ENCODE data around the gene PHF12.

PHF12 gene

DNA sequence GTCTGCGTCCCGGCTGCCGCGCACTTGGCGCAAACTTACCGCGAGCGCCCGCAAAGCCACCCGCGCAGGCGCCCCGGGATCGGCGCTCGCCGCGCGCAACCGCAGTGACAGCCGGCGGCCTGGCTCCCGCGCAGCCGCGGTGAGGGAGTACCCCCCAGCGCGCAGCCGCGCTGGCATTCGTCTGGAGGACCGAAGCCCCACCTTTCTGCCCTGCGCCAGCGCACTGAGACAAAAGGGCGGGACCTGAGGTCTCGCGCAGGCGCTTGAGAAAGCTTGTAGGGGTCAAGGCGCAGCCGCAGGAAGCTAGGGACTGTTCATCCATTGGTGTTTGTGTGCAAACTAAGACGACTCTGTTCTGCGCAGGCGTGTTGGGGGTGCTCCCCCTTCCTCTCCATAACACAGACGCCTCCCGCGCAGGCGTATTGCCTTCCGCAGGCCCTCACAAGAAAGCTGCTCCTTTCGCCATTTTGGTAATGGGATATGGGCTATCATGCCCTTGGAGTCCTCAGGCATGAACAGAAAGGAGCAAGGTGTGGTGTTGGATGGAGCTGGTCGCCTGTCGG lies at the start of gene PHF12:
Gene PHF12 (minus strand): TSS at position 91 of the 563 bp plus-strand sequence. CDS start 558 bp downstream, outside the sequence.
- Histone ChIP-seq H3K4me1 (ENCODE audit: control insufficient read depth in 1 of 2, insufficient read depth in 2 of 2, low read length in 2 of 2) (peaks cover 23 to 31% of the 10 kb centered on the region in 2 donors), H3K27ac (ENCODE audit: low read depth, low read length) (peak within 1 kb of the TSS; percentile 98), H3K9ac (ENCODE audit: low read depth in 1 of 2, low read length in 2 of 2) (peak within 1 kb of the TSS; percentile 83 to 87), H3K36me3 (ENCODE audit: control insufficient read depth in 1 of 2, insufficient read depth in 2 of 2, low read length in 2 of 2) (no peaks in the 10 kb centered on the region), H3K4me3 (ENCODE audit: low read depth in 1 of 2, low read length in 2 of 2) (peak within 1 kb of the TSS; percentile 90 to 96), H3K9me3 (ENCODE audit: control insufficient read depth in 1 of 2, low read length in 2 of 2) (no peaks in the 10 kb centered on the region), H3K27me3 (ENCODE audit: control insufficient read depth in 1 of 2, insufficient read depth in 2 of 2, low read length in 2 of 2) (no peaks in the 10 kb centered on the region)

GRCh38 chr17:29000973-29001372 lies 49.7 kb upstream of the PHF12 start:
- no peaks in the 10 kb centered on the region for H3K4me1 ChIP-seq (ENCODE audit: control insufficient read depth in 1 of 2, insufficient read depth in 2 of 2, low read length in 2 of 2)
- no peak overlapping the region for H3K9ac ChIP-seq (ENCODE audit: low read depth in 1 of 2, low read length in 2 of 2)
- no peaks in the 10 kb centered on the region for H3K36me3 ChIP-seq (ENCODE audit: control insufficient read depth in 1 of 2, insufficient read depth in 2 of 2, low read length in 2 of 2)
- H3K27ac ChIP-seq (ENCODE audit: low read depth, low read length): no peak overlapping the region
- peaks cover 19 to 24% of the 10 kb centered on the region in 2 donors for H3K27me3 ChIP-seq (ENCODE audit: control insufficient read depth in 1 of 2, insufficient read depth in 2 of 2, low read length in 2 of 2)
- no peak overlapping the region for H3K4me3 ChIP-seq (ENCODE audit: low read depth in 1 of 2, low read length in 2 of 2)
- no peaks in the 10 kb centered on the region for H3K9me3 ChIP-seq (ENCODE audit: control insufficient read depth in 1 of 2, low read length in 2 of 2)

GRCh38 chr17:28999206-28999605 lies 47.9 kb upstream of the PHF12 start:
- Histone ChIP-seq H3K9ac (ENCODE audit: low read depth in 1 of 2, low read length in 2 of 2) (no peak overlapping the region), H3K27ac (ENCODE audit: low read depth, low read length) (no peak overlapping the region), H3K27me3 (ENCODE audit: control insufficient read depth in 1 of 2, insufficient read depth in 2 of 2, low read length in 2 of 2) (peaks cover 7 to 11% of the 10 kb centered on the region in 2 donors), H3K36me3 (ENCODE audit: control insufficient read depth in 1 of 2, insufficient read depth in 2 of 2, low read length in 2 of 2) (no peaks in the 10 kb centered on the region), H3K4me1 (ENCODE audit: control insufficient read depth in 1 of 2, insufficient read depth in 2 of 2, low read length in 2 of 2) (no peaks in the 10 kb centered on the region), H3K9me3 (ENCODE audit: control insufficient read depth in 1 of 2, low read length in 2 of 2) (no peaks in the 10 kb centered on the region), H3K4me3 (ENCODE audit: low read depth in 1 of 2, low read length in 2 of 2) (no peak overlapping the region)

GRCh38 chr17:28997806-28998205 lies 46.5 kb upstream of the PHF12 start:
- no peak overlapping the region for H3K27ac ChIP-seq (ENCODE audit: low read depth, low read length)
- no peaks in the 10 kb centered on the region for H3K4me1 ChIP-seq (ENCODE audit: control insufficient read depth in 1 of 2, insufficient read depth in 2 of 2, low read length in 2 of 2)
- no peaks in the 10 kb centered on the region for H3K27me3 ChIP-seq (ENCODE audit: control insufficient read depth in 1 of 2, insufficient read depth in 2 of 2, low read length in 2 of 2)
- no peaks in the 10 kb centered on the region for H3K36me3 ChIP-seq (ENCODE audit: control insufficient read depth in 1 of 2, insufficient read depth in 2 of 2, low read length in 2 of 2)
- H3K4me3 ChIP-seq (ENCODE audit: low read depth in 1 of 2, low read length in 2 of 2): no peak overlapping the region
- no peak overlapping the region for H3K9ac ChIP-seq (ENCODE audit: low read depth in 1 of 2, low read length in 2 of 2)
- no peaks in the 10 kb centered on the region for H3K9me3 ChIP-seq (ENCODE audit: control insufficient read depth in 1 of 2, low read length in 2 of 2)

GRCh38 chr17:28996554-28997096 lies 45.3 kb upstream of the PHF12 start:
- no peaks in the 10 kb centered on the region for H3K36me3 ChIP-seq (ENCODE audit: control insufficient read depth in 1 of 2, insufficient read depth in 2 of 2, low read length in 2 of 2)
- H3K27ac ChIP-seq (ENCODE audit: low read depth, low read length): no peak overlapping the region
- no peak overlapping the region for H3K4me3 ChIP-seq (ENCODE audit: low read depth in 1 of 2, low read length in 2 of 2)
- H3K9me3 ChIP-seq (ENCODE audit: control insufficient read depth in 1 of 2, low read length in 2 of 2): no peaks in the 10 kb centered on the region
- H3K4me1 ChIP-seq (ENCODE audit: control insufficient read depth in 1 of 2, insufficient read depth in 2 of 2, low read length in 2 of 2): peaks cover 0 to 4% of the 10 kb centered on the region in 2 donors
- no peaks in the 10 kb centered on the region for H3K27me3 ChIP-seq (ENCODE audit: control insufficient read depth in 1 of 2, insufficient read depth in 2 of 2, low read length in 2 of 2)
- H3K9ac ChIP-seq (ENCODE audit: low read depth in 1 of 2, low read length in 2 of 2): no peak overlapping the region

GRCh38 chr17:28993645-28994426 lies 42.5 kb upstream of the PHF12 start:
- Histone ChIP-seq H3K36me3 (ENCODE audit: control insufficient read depth in 1 of 2, insufficient read depth in 2 of 2, low read length in 2 of 2) (no peaks in the 10 kb centered on the region), H3K9ac (ENCODE audit: low read depth in 1 of 2, low read length in 2 of 2) (no peak overlapping the region)

DNA sequence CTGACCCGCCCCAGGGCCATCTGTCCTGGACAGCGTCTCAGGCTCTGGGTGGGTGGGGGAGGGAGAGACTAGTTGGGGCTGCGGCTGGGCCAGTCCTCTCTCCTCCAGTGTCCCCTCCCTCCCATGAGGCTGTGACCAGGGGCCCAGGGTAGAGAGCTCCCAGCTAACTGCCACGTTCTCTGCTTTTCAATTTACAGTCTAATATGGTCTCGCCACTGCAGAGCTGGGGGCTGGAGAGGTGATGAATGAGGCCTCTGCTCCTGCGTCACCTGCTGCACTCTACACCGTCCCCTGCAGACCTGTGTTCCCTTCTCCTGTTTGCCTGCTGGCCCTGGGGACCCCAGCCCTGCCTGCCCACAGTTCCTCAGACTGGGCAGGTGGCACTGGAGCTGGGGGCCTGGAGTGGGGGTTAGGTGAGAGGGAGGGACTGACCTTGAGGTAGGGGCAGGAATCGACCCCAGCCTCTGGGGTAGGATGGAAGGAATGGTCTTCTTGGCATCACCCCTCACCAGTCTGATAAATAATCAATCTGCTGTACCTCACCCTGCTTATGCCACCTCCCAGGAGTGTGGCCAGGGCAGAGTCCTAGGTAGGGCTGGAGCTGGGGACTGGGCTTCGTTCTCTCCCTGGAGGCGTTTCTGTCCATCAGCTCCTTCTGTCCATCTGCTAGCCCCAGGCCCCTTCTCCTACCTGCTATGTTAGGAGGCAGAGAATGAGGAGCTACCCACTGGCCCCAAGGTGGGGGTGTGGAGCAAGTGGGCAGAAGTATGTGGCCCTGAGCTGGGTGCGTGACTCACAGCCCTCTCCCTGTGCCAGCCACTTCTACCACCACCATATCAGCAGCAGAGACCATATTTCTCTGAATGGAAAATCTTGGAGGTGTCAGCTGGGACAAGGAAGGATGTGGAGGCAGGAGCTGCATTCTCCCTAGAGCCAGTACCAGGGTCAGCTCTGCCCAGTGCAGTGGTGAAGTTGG lies 41.6 kb upstream of the PHF12 start:
- no peaks in the 10 kb centered on the region for H3K9me3 ChIP-seq (ENCODE audit: control insufficient read depth in 1 of 2, low read length in 2 of 2)
- H3K4me1 ChIP-seq (ENCODE audit: control insufficient read depth in 1 of 2, insufficient read depth in 2 of 2, low read length in 2 of 2): peaks cover 0 to 5% of the 10 kb centered on the region in 2 donors
- H3K9ac ChIP-seq (ENCODE audit: low read depth in 1 of 2, low read length in 2 of 2): no peak overlapping the region
- no peaks in the 10 kb centered on the region for H3K36me3 ChIP-seq (ENCODE audit: control insufficient read depth in 1 of 2, insufficient read depth in 2 of 2, low read length in 2 of 2)
- H3K27ac ChIP-seq (ENCODE audit: low read depth, low read length): no peak overlapping the region
- no peaks in the 10 kb centered on the region for H3K27me3 ChIP-seq (ENCODE audit: control insufficient read depth in 1 of 2, insufficient read depth in 2 of 2, low read length in 2 of 2)
- H3K4me3 ChIP-seq (ENCODE audit: low read depth in 1 of 2, low read length in 2 of 2): no peak overlapping the region

More at GRCh38 chr17:28993645-28994426, 42.5 kb upstream of the PHF12 start:
- no peaks in the 10 kb centered on the region for H3K27me3 ChIP-seq (ENCODE audit: control insufficient read depth in 1 of 2, insufficient read depth in 2 of 2, low read length in 2 of 2)
- H3K4me1 ChIP-seq (ENCODE audit: control insufficient read depth in 1 of 2, insufficient read depth in 2 of 2, low read length in 2 of 2): peaks cover 0 to 5% of the 10 kb centered on the region in 2 donors
- no peak overlapping the region for H3K27ac ChIP-seq (ENCODE audit: low read depth, low read length)
- no peak overlapping the region for H3K4me3 ChIP-seq (ENCODE audit: low read depth in 1 of 2, low read length in 2 of 2)
- no peaks in the 10 kb centered on the region for H3K9me3 ChIP-seq (ENCODE audit: control insufficient read depth in 1 of 2, low read length in 2 of 2)

GRCh38 chr17:28992185-28992584 lies 40.9 kb upstream of the PHF12 start:
- no peak overlapping the region for H3K4me3 ChIP-seq (ENCODE audit: low read depth in 1 of 2, low read length in 2 of 2)
- H3K27me3 ChIP-seq (ENCODE audit: control insufficient read depth in 1 of 2, insufficient read depth in 2 of 2, low read length in 2 of 2): no peaks in the 10 kb centered on the region
- H3K36me3 ChIP-seq (ENCODE audit: control insufficient read depth in 1 of 2, insufficient read depth in 2 of 2, low read length in 2 of 2): no peaks in the 10 kb centered on the region
- H3K9ac ChIP-seq (ENCODE audit: low read depth in 1 of 2, low read length in 2 of 2): no peak overlapping the region
- no peak overlapping the region for H3K27ac ChIP-seq (ENCODE audit: low read depth, low read length)
- peaks cover 0 to 5% of the 10 kb centered on the region in 2 donors for H3K4me1 ChIP-seq (ENCODE audit: control insufficient read depth in 1 of 2, insufficient read depth in 2 of 2, low read length in 2 of 2)
- H3K9me3 ChIP-seq (ENCODE audit: control insufficient read depth in 1 of 2, low read length in 2 of 2): no peaks in the 10 kb centered on the region

- no peak overlapping the region for H3K9ac ChIP-seq (ENCODE audit: low read depth in 1 of 2, low read length in 2 of 2)
- H3K27ac ChIP-seq (ENCODE audit: low read depth, low read length): no peak overlapping the region
- H3K9me3 ChIP-seq (ENCODE audit: control insufficient read depth in 1 of 2, low read length in 2 of 2): no peaks in the 10 kb centered on the region
- no peaks in the 10 kb centered on the region for H3K27me3 ChIP-seq (ENCODE audit: control insufficient read depth in 1 of 2, insufficient read depth in 2 of 2, low read length in 2 of 2)
- no peaks in the 10 kb centered on the region for H3K36me3 ChIP-seq (ENCODE audit: control insufficient read depth in 1 of 2, insufficient read depth in 2 of 2, low read length in 2 of 2)
- H3K4me1 ChIP-seq (ENCODE audit: control insufficient read depth in 1 of 2, insufficient read depth in 2 of 2, low read length in 2 of 2): peaks cover 0 to 5% of the 10 kb centered on the region in 2 donors
- H3K4me3 ChIP-seq (ENCODE audit: low read depth in 1 of 2, low read length in 2 of 2): no peak overlapping the region
These were observed 40.5 kb upstream of the PHF12 start for GRCh38 chr17:28991779-28992178.

All from duodenal mucosa (tissue), 2 donors.